HG02571 (cell line): ENCODE results near the gene MON1B.
A peak's percentile ranks its signal among the peaks of the same experiment; 100 is the strongest.

Source experiments
- ATAC-seq: cut with Tn5 transposase; IDR thresholded peaks from one replicate; pipeline ENCODE4 v1.9.1; 2021; ENCODE audit warnings: mild to moderate bottlenecking, moderate library complexity; ENCODE audit not compliant: unreplicated experiment

The MON1B gene

GRCh38 chr16:77195411-77195810 lies 4.4 kb downstream of the MON1B start:
- ATAC-seq: no peak

GRCh38 chr16:77197747-77198146 lies 6.8 kb downstream of the MON1B start:
- ATAC-seq: no peak

GRCh38 chr16:77199211-77199610 lies 8.2 kb downstream of the MON1B start, which contains the start of gene SYCE1L:
Gene SYCE1L (plus strand): TSS chr16:77199408. CDS start chr16:77199452, 44 bp downstream.
- ATAC-seq: no peak

- ATAC-seq: no peak
Observed at GRCh38 chr16:77206533-77206932, 15.5 kb downstream of the MON1B start.

- no peak for ATAC-seq
Observed at GRCh38 chr16:77207030-77207429, 16.0 kb downstream of the MON1B start.

- no peak for ATAC-seq
Observed at GRCh38 chr16:77208382-77208781, 17.4 kb downstream of the MON1B start.

- peak; percentile 57 for ATAC-seq
Observed at GRCh38 chr16:77211880-77212740, 21.1 kb downstream of the MON1B start.

- peak; percentile 77 for ATAC-seq
Observed at GRCh38 chr16:77212741-77213541, 22.0 kb downstream of the MON1B start.

- no peak for ATAC-seq
Observed at GRCh38 chr16:77213542-77214106, 22.6 kb downstream of the MON1B start.

- ATAC-seq: no peak
Observed at GRCh38 chr16:77214411-77215138, 23.6 kb downstream of the MON1B start.

GRCh38 chr16:77219437-77219836 lies 28.4 kb downstream of the MON1B start:
- ATAC-seq: no peak

GRCh38 chr16:77220427-77220826 lies 29.4 kb downstream of the MON1B start:
- peak; percentile 80 for ATAC-seq

GRCh38 chr16:77221482-77221881 lies 30.5 kb downstream of the MON1B start:
- ATAC-seq: no peak

- no peak for ATAC-seq
Observed at GRCh38 chr16:77223184-77223583, 32.2 kb downstream of the MON1B start.

- no peak for ATAC-seq
Observed at GRCh38 chr16:77225182-77225581, 34.2 kb downstream of the MON1B start.

GRCh38 chr16:77227745-77228144 lies 36.8 kb downstream of the MON1B start:
- ATAC-seq: peak; percentile 90

GRCh38 chr16:77231047-77231446 lies 40.1 kb downstream of the MON1B start:
- no peak for ATAC-seq

GRCh38 chr16:77233799-77234519 lies 43.0 kb downstream of the MON1B start:
- ATAC-seq: no peak

GRCh38 chr16:77234611-77235010 lies 43.6 kb downstream of the MON1B start:
- ATAC-seq: no peak

- ATAC-seq: peak; percentile 97
Observed at GRCh38 chr16:77236063-77236511, 45.1 kb downstream of the MON1B start.
